Measurements from ENCODE around the gene MEST.

The MEST gene

GRCh38 chr7:130483031-130483430 is 8.9 kb upstream of the MEST start:
- no peak overlapping the region for H3K4me3 ChIP-seq (ENCODE audit: low read depth, low read length)
- TF ChIP-seq CTCF (IDR thresholded peaks at IDR 0.05; ENCODE audit: borderline replicate concordance, insufficient read depth, low read depth, low read length) = no peak

GRCh38 chr7:130485734-130486113 is 6.2 kb upstream of the MEST start:
- H3K4me3 ChIP-seq (ENCODE audit: low read depth, low read length) = no peak overlapping the region
- TF ChIP-seq CTCF (IDR thresholded peaks at IDR 0.05; ENCODE audit: borderline replicate concordance, insufficient read depth, low read depth, low read length) = no peak

- peak overlapping the region; percentile 51 for H3K4me3 ChIP-seq (ENCODE audit: low read depth, low read length)
- peak; percentile 76 for TF ChIP-seq CTCF (IDR thresholded peaks at IDR 0.05; ENCODE audit: borderline replicate concordance, insufficient read depth, low read depth, low read length)
Measured at GRCh38 chr7:130486114-130486953, 5.6 kb upstream of the MEST start.

- TF ChIP-seq CTCF (IDR thresholded peaks at IDR 0.05; ENCODE audit: borderline replicate concordance, insufficient read depth, low read depth, low read length) = no peak
- H3K4me3 ChIP-seq (ENCODE audit: low read depth, low read length) = peak overlapping the region; percentile 51
Measured at GRCh38 chr7:130486954-130487436, 4.9 kb upstream of the MEST start.

GRCh38 chr7:130488392-130489139 is 3.3 kb upstream of the MEST start:
- TF ChIP-seq CTCF (IDR thresholded peaks at IDR 0.05; ENCODE audit: borderline replicate concordance, insufficient read depth, low read depth, low read length) = no peak
- H3K4me3 ChIP-seq (ENCODE audit: low read depth, low read length) = no peak overlapping the region

- no peak overlapping the region for H3K4me3 ChIP-seq (ENCODE audit: low read depth, low read length)
- TF ChIP-seq CTCF (IDR thresholded peaks at IDR 0.05; ENCODE audit: borderline replicate concordance, insufficient read depth, low read depth, low read length) = no peak
Measured at GRCh38 chr7:130489140-130489983, 2.5 kb upstream of the MEST start.

All from GM12875 (cell line).